Body of pancreas (tissue), 4 donors: ENCODE results near the gene CHMP2B.

ENCODE experiments used
- CTCF ChIP-seq, 7 experiments: fragments of 450-650 bp in 4 of 7; fragments of 200-600 bp in 3 of 7; sonication (generic) in 3 of 7; IDR thresholded peaks; one replicate each; pipeline ENCODE4 v1.5.1; 2016 to 2019; ENCODE audit warnings: antibody characterized with exemption in 7 of 7
- POLR2A ChIP-seq, 3 donors: fragments of 450-650 bp; IDR thresholded peaks; one replicate each; pipeline ENCODE4 v1.6.1; 2016; ENCODE audit warnings: antibody characterized with exemption in 3 of 3, mild to moderate bottlenecking in 2 of 3

- TF ChIP-seq CTCF (IDR thresholded peaks at IDR 0.05) (no peak), POLR2A (IDR thresholded peaks at IDR 0.05) (no peak)
These were observed 35.9 kb upstream of the CHMP2B start for GRCh38 chr3:87191175-87191574.
